K562 (cell line): ENCODE results near the gene ANO9. TPM values are rescaled to one million over a fixed set of nuclear protein-coding genes. Genes with fewer than 3 reads are reported as not detected.
A peak's percentile ranks its signal among the peaks of the same experiment; 100 is the strongest.

Experiments
- CHCHD3 ChIP-seq: fragments of 250-450 bp; sonication (Bioruptor Pico); IDR thresholded peaks from 2 replicates; pipeline ENCODE4 v2.1.2; 2022; ENCODE audit warnings: mild to moderate bottlenecking
- ELK1 ChIP-seq: sonication (generic); formaldehyde crosslinking; IDR thresholded peaks from 2 replicates; pipeline ENCODE4 v1.8.1; 2022; ENCODE audit warnings: missing genetic modification reagents
- HBP1 ChIP-seq: fragments of 450-650 bp; formaldehyde crosslinking; IDR thresholded peaks from 2 replicates; pipeline ENCODE4 v1.4.0; 2022; ENCODE audit warnings: missing genetic modification characterization
- KLF16 ChIP-seq: IDR thresholded peaks from 2 replicates; pipeline ENCODE4 v1.6.1; 2016; ENCODE audit warnings: antibody characterized with exemption
- LCOR ChIP-seq: sonication (generic); formaldehyde crosslinking; IDR thresholded peaks from 2 replicates; pipeline ENCODE4 v1.8.0; 2022; ENCODE audit warnings: mild to moderate bottlenecking, missing genetic modification reagents
- LEF1 ChIP-seq: fragments of 450-650 bp; IDR thresholded peaks from 2 replicates; pipeline ENCODE4 v1.6.1; 2016; ENCODE audit warnings: mild to moderate bottlenecking
- MEF2A ChIP-seq: IDR thresholded peaks from 2 replicates; pipeline ENCODE4 v1.6.1; 2011; ENCODE audit warnings: low read depth, mild to moderate bottlenecking, low read length, moderate library complexity; ENCODE audit not compliant: control insufficient read depth
- MTF1 ChIP-seq: fragments of 250-450 bp; sonication (Bioruptor Pico); IDR thresholded peaks from 2 replicates; pipeline ENCODE4 v1.9.0; 2021; ENCODE audit warnings: moderate library complexity, mild to moderate bottlenecking, inconsistent platforms, borderline replicate concordance
- PHF21A ChIP-seq: fragments of 450-650 bp; IDR thresholded peaks from 2 replicates; pipeline ENCODE4 v1.6.1; 2017; ENCODE audit warnings: low read depth, borderline replicate concordance
- PRMT5 ChIP-seq: sonication (generic); formaldehyde crosslinking; IDR thresholded peaks from 2 replicates; pipeline ENCODE4 v1.5.0; 2020; ENCODE audit warnings: missing genetic modification reagents
- RB1 ChIP-seq: fragments of 450-650 bp; IDR thresholded peaks from 2 replicates; pipeline ENCODE4 v1.6.1; 2017; ENCODE audit warnings: low read depth, mild to moderate bottlenecking
- RFX5 ChIP-seq: IDR thresholded peaks from 2 replicates; pipeline ENCODE4 v1.6.1; 2011; ENCODE audit warnings: low read depth, mild to moderate bottlenecking, improper control_type of control experiment, low read length
- STAT6 ChIP-seq: sonication (generic); formaldehyde crosslinking; IDR thresholded peaks from 2 replicates; pipeline ENCODE4 v1.8.1; 2023; ENCODE audit warnings: mild to moderate bottlenecking, missing genetic modification reagents
- ZBTB12 ChIP-seq: fragments of 250-450 bp; sonication (Bioruptor Pico); IDR thresholded peaks from 2 replicates; pipeline ENCODE4 v1.4.0; 2020
- ZNF316 ChIP-seq: fragments of 450-650 bp; IDR thresholded peaks from 2 replicates; pipeline ENCODE4 v1.6.1; 2016
- ZNF449 ChIP-seq: fragments of 250-450 bp; sonication (Bioruptor Pico); IDR thresholded peaks from 2 replicates; pipeline ENCODE4 v1.8.0; 2022; ENCODE audit warnings: moderate library complexity, mild to moderate bottlenecking, inconsistent platforms
- ZNF589 ChIP-seq: fragments of 200-800 bp; sonication (Bioruptor generic); IDR thresholded peaks from 2 replicates; pipeline ENCODE4 v1.6.1; 2016; ENCODE audit warnings: low read depth, missing genetic modification characterization, missing compliant biosample characterization
- polyA plus RNA-seq, 8 experiments: library from polyadenylated mRNA; depleted of rRNA in 4 of 8; stranded (reverse) in 5 of 8; unstranded in 3 of 8; fragments of >200 nt; fragmentation: Nextera tagmentation in 2 of 8; fragmentation: Illumina TruSeq in 1 of 8; extraction: Ambion mirVana in 2 of 8; extraction: Trizol in 1 of 8; gene quantifications; 2 replicates each; pipeline versions ENCODE4 v1.2.1 to v1.2.3, GENCODE V29; 2011 to 2014; ENCODE audit warnings: inconsistent platforms in 1 of 8, missing spikeins in 1 of 8
- total RNA-seq, 7 experiments: library from RNA; depleted of rRNA in 6 of 7; stranded (reverse); fragments of >200 nt in 6 of 7; fragmentation: Illumina TruSeq in 2 of 7; extraction: Trizol in 2 of 7; gene quantifications; 2 replicates each; pipeline versions ENCODE4 v1.2.1 to v1.2.3, GENCODE V29; 2011 to 2021; ENCODE audit warnings: low replicate concordance in 1 of 7

ANO9 gene
- total and polyA plus RNA-seq, 9 of the 15 experiments (the other 6 are each of a cell fraction or from before 2014, with no cell fraction given), result 0.20 to 14.5 (median 4.5) TPM

GRCh38 chr11:460331-461199 lies 18.8 kb upstream of the ANO9 start (continued):
- TF ChIP-seq LCOR (CRISPR knock-in tag) (peak; percentile 70; the same call in 1 of the 2 replicates), ZNF589 (CRISPR knock-in tag) (peak; percentile 93), LEF1 (peak; percentile 73; the same call in 1 of the 2 replicates), ELK1 (CRISPR knock-in tag) (no peak), MTF1 (CRISPR knock-in tag) (no peak), STAT6 (CRISPR knock-in tag) (no peak; the same call in 1 of the 2 replicates), CHCHD3 (CRISPR knock-in tag) (no peak), HBP1 (CRISPR knock-in tag) (no peak), RB1 (no peak), PRMT5 (CRISPR knock-in tag) (no peak), KLF16 (peak; percentile 83), ZNF449 (CRISPR knock-in tag) (no peak), PHF21A (no peak), ZBTB12 (CRISPR knock-in tag) (peak; percentile 17), RFX5 (no peak), MEF2A (no peak), ZNF316 (no peak)
